K562 (cell line): ENCODE measurements around the gene LIMD2. TPM values are rescaled to one million over a fixed set of nuclear protein-coding genes. Genes with fewer than 3 reads are reported as not detected.

Experiments
- HDAC8 ChIP-seq: fragments of 450-650 bp; IDR thresholded peaks from 2 replicates; pipeline ENCODE4 v1.6.1; 2016; ENCODE audit warnings: mild to moderate bottlenecking, missing genetic modification characterization, moderate library complexity, missing compliant biosample characterization
- MAFF ChIP-seq: IDR thresholded peaks from 2 replicates; pipeline ENCODE4 v1.6.1; 2012; ENCODE audit warnings: low read length, improper control_type of control experiment
- MCM5 ChIP-seq: fragments of 450-650 bp; IDR thresholded peaks from 2 replicates; pipeline ENCODE4 v1.6.1; 2016; ENCODE audit warnings: low read depth
- MEIS2 ChIP-seq: fragments of 450-650 bp; IDR thresholded peaks from 2 replicates; pipeline ENCODE4 v1.6.1; 2014; ENCODE audit warnings: mild to moderate bottlenecking; ENCODE audit not compliant: partially characterized antibody
- MYNN ChIP-seq, 2 experiments: sonication (generic); formaldehyde crosslinking in 1 of 2; IDR thresholded peaks; 2 replicates each; pipeline versions ENCODE4 v1.5.0 to v1.6.1; 2016 to 2020; ENCODE audit warnings: antibody characterized with exemption in 1 of 2, missing genetic modification reagents in 1 of 2
- PTRF ChIP-seq: fragments of 450-650 bp; IDR thresholded peaks from 2 replicates; pipeline ENCODE4 v1.6.1; 2016; ENCODE audit warnings: mild to moderate bottlenecking, missing genetic modification characterization, missing compliant biosample characterization
- RAD51 ChIP-seq: fragments of 450-650 bp; IDR thresholded peaks from 2 replicates; pipeline ENCODE4 v1.7.1; 2016; ENCODE audit warnings: low read depth, mild to moderate bottlenecking, borderline replicate concordance
- REST ChIP-seq, 2 experiments: fragments of 450-650 bp; formaldehyde crosslinking in 1 of 2; IDR thresholded peaks; 2 replicates each; pipeline versions ENCODE4 v1.4.0 to v1.6.1; 2014 to 2020; ENCODE audit warnings: mild to moderate bottlenecking in 2 of 2, borderline replicate concordance in 1 of 2, low read depth in 1 of 2
- SP2 ChIP-seq: IDR thresholded peaks from 2 replicates; pipeline ENCODE4 v1.6.1; 2011; ENCODE audit warnings: mild to moderate bottlenecking, low read depth, low read length, moderate library complexity; ENCODE audit not compliant: poor library complexity, severe bottlenecking; ENCODE audit errors: extremely low read depth
- SRSF1 ChIP-seq: fragments of 200-400 bp; formaldehyde crosslinking; IDR thresholded peaks from 2 replicates; pipeline ENCODE4 v1.6.1; 2017; ENCODE audit warnings: mild to moderate bottlenecking, low read depth, low read length, moderate library complexity
- STAT6 ChIP-seq: sonication (generic); formaldehyde crosslinking; IDR thresholded peaks from 2 replicates; pipeline ENCODE4 v1.8.1; 2023; ENCODE audit warnings: mild to moderate bottlenecking, missing genetic modification reagents
- ZNF583 ChIP-seq: fragments of 250-450 bp; sonication (Bioruptor Pico); IDR thresholded peaks from 2 replicates; pipeline ENCODE4 v1.4.0; 2020
- polyA plus RNA-seq, 8 experiments: library from polyadenylated mRNA; depleted of rRNA in 4 of 8; stranded (reverse) in 5 of 8; unstranded in 3 of 8; fragments of >200 nt; fragmentation: Nextera tagmentation in 2 of 8; fragmentation: Illumina TruSeq in 1 of 8; extraction: Ambion mirVana in 2 of 8; extraction: Trizol in 1 of 8; gene quantifications; 2 replicates each; pipeline versions ENCODE4 v1.2.1 to v1.2.3, GENCODE V29; 2011 to 2014; ENCODE audit warnings: inconsistent platforms in 1 of 8, missing spikeins in 1 of 8
- total RNA-seq, 7 experiments: library from RNA; depleted of rRNA in 6 of 7; stranded (reverse); fragments of >200 nt in 6 of 7; fragmentation: Illumina TruSeq in 2 of 7; extraction: Trizol in 2 of 7; gene quantifications; 2 replicates each; pipeline versions ENCODE4 v1.2.1 to v1.2.3, GENCODE V29; 2011 to 2021; ENCODE audit warnings: low replicate concordance in 1 of 7

LIMD2 gene
- total and polyA plus RNA-seq, 9 of the 15 experiments (the other 6 are each of a cell fraction or from before 2014, with no cell fraction given) = 0.07 to 11.2 (median 2.8) TPM

DNA sequence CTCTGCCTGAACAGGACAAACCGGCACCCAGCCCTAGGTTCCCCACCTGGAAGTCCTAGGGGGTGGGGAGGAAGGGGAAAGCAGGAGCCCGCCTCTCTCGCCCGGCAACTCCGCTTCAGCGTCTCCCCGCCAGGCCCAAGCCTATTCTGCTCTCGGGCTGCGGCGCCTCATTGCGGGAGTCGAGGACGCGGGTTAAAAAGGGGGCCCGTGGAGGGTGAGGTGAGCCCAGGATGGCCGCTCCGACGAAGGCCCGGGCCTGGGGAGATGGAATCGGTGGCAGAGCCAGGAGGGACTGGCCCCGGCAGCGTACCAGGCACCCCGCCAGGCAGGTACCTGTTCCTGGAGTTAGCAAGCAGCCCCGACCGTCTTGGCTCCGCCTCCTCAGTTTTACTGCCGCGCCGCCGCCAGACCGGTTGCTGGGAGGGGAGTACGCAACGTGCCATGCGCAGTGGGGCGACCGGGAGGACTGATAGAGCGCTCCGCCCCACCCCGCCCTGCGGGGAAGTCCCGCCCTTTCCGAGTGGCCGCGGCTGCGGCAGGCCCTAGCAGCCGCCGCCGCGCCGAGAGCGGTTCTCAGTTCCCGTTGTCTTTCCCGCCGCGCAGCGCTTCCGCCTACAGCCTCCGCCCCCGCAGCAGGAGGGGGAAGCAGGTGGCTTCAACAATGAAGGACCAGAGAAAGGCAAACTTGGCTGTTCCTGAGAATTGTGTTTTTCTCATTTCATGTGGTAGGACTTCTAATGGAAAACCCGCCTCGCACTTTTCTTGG is 41.7 kb upstream of the LIMD2 start, which contains the start of gene STRADA (continued):
- TF ChIP-seq SP2 (no peak), MCM5 (no peak), REST (IDR thresholded peaks at IDR 0.05; ENCODE audit: borderline replicate concordance) (0 out of 2 replicates have a peak, but pooled peaks have one; percentile 14), REST (CRISPR knock-in tag; IDR thresholded peaks at IDR 0.05; ENCODE audit: low read depth) (no peak), MEIS2 (peak; percentile 50), HDAC8 (no peak), MAFF (no peak), SRSF1 (no peak), STAT6 (CRISPR knock-in tag) (no peak), ZNF583 (CRISPR knock-in tag) (no peak), PTRF (no peak), RAD51 (no peak; the same call in 1 of the 2 replicates), MYNN (IDR thresholded peaks at IDR 0.05) (no peak), MYNN (CRISPR knock-in tag; IDR thresholded peaks at IDR 0.05) (no peak)
